ENCODE data around the gene RFXAP. TPM values are rescaled to one million over a fixed set of nuclear protein-coding genes. Genes with fewer than 3 reads are reported as not detected.

The RFXAP gene
- polyA plus RNA-seq, 5 donors: 15.7 to 23.7 (median 20.0) TPM

GRCh38 chr13:36813225-36813624 lies 5.8 kb upstream of the RFXAP start:
- DNase-seq: no peak

- peak; percentile 59 to 60 for DNase-seq
These were observed 4.6 kb upstream of the RFXAP start for GRCh38 chr13:36814465-36814864.

- DNase-seq: no peak
These were observed 4.0 kb upstream of the RFXAP start for GRCh38 chr13:36815062-36815461.

- DNase-seq: no peak
These were observed 822 bp upstream of the RFXAP start for GRCh38 chr13:36817996-36818803.

- peak in 1 of 2 donors; percentile 17 for DNase-seq
These were observed 693 bp downstream of the RFXAP start for GRCh38 chr13:36819739-36820090.

- DNase-seq: no peak
These were observed 1.2 kb downstream of the RFXAP start for GRCh38 chr13:36820222-36820621.

- DNase-seq: no peak
These were observed 3.8 kb downstream of the RFXAP start for GRCh38 chr13:36822785-36823184.

GRCh38 chr13:36829753-36830152 lies 10.7 kb downstream of the RFXAP start:
- DNase-seq: no peak

GRCh38 chr13:36831291-36831690 lies 12.3 kb downstream of the RFXAP start:
- no peak for DNase-seq

GRCh38 chr13:36834299-36834698 lies 15.3 kb downstream of the RFXAP start:
- DNase-seq: no peak

- DNase-seq: no peak
These were observed 18.5 kb downstream of the RFXAP start for GRCh38 chr13:36837354-36838092.

GRCh38 chr13:36839281-36839680 lies 20.3 kb downstream of the RFXAP start:
- no peak for DNase-seq

GRCh38 chr13:36839981-36840380 lies 21.0 kb downstream of the RFXAP start:
- no peak for DNase-seq

- no peak for DNase-seq
These were observed 21.8 kb downstream of the RFXAP start for GRCh38 chr13:36840718-36841250.

GRCh38 chr13:36841391-36841790 lies 22.4 kb downstream of the RFXAP start:
- no peak for DNase-seq

- DNase-seq: no peak
These were observed 28.6 kb downstream of the RFXAP start for GRCh38 chr13:36847606-36848005.

GRCh38 chr13:36848199-36848982 lies 29.4 kb downstream of the RFXAP start:
- no peak for DNase-seq

- no peak for DNase-seq
These were observed 31.9 kb downstream of the RFXAP start for GRCh38 chr13:36850790-36851438.

GRCh38 chr13:36857253-36857652 lies 38.2 kb downstream of the RFXAP start:
- DNase-seq: no peak

- peak; percentile 23 to 27 for DNase-seq
These were observed 39.3 kb downstream of the RFXAP start for GRCh38 chr13:36858290-36858689.

- DNase-seq: no peak
These were observed 40.2 kb downstream of the RFXAP start for GRCh38 chr13:36859259-36859658.
